GM12801 (cell line): ENCODE results near the gene AHNAK2.

Experiments used
- TF ChIP-seq, protein P1 (sequence below): IDR thresholded peaks from one replicate; pipeline ENCODE4 v1.5.1; 2011; ENCODE audit warnings: control low read depth; ENCODE audit not compliant: insufficient read length; ENCODE audit errors: extremely low read depth

The AHNAK2 gene

DNA sequence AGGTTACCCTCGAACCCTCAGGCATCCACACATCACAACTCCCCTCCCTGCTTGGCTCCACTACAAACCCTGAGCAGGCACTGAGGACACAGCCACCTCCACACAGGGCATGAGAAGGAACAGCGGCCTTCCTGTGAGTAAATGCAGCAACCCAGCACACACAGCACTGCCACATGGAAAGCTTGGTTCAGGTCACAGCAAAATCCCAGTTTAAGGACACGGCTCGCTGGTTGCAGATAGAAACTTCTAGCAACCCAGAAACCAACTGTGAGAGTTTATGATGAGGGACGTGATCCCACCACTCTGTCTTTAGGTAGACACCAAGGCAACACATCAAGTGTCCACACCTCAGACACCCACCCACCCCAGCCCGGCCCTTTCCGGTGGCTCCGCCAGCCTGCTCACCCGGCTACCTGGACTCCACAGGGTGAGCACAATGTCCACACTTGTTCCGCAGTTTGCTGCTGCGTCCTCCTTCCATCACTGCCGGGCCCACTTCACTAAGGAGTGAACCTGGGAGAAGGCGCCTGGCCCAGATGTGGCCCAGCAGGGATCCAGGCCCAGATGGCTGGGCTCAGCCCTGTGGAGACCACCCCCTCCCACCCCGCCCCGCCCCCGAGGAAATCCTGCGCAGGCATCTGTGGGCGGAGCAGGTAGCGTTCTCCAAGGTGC is 29.6 kb upstream of the AHNAK2 start:
- TF ChIP-seq, protein P1, sequence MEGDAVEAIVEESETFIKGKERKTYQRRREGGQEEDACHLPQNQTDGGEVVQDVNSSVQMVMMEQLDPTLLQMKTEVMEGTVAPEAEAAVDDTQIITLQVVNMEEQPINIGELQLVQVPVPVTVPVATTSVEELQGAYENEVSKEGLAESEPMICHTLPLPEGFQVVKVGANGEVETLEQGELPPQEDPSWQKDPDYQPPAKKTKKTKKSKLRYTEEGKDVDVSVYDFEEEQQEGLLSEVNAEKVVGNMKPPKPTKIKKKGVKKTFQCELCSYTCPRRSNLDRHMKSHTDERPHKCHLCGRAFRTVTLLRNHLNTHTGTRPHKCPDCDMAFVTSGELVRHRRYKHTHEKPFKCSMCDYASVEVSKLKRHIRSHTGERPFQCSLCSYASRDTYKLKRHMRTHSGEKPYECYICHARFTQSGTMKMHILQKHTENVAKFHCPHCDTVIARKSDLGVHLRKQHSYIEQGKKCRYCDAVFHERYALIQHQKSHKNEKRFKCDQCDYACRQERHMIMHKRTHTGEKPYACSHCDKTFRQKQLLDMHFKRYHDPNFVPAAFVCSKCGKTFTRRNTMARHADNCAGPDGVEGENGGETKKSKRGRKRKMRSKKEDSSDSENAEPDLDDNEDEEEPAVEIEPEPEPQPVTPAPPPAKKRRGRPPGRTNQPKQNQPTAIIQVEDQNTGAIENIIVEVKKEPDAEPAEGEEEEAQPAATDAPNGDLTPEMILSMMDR, result no peak

DNA sequence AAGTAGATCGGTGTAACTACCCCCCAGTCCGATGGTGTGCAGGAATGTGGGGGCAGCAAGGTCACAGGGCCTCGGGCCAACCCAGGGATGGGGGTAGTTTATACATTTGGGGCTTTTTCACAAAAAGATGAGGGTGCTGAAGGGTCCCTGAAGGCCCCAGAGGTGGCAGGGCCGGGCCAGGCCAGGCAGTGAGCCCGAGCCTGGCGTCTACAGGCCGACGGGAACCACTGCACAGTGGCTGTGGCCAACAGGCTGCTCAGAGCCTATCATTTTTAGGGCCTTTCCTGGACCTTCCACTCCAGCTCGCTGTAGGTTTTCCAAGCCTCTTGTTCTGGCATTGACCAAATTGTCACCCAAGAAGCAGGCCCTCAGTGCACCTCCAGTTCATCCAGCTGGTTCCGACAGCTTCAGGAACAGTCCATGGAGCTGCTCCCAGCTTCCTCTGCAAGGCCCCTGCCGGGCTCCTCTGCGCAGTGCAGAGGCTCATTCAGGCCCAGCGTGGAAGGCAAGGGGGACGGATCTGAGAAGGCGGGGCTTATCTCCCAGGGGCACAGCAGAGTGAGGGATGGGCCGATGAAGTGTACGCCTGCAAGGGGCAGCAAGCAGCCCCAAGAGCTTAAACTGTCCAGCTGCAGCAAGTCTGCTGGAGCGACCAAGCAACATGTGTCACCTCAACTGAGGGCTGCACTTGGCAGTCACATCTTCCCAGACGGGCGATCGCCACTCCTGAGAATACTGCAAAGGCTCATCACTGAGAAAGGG is 28.8 kb upstream of the AHNAK2 start:
- TF ChIP-seq, protein P1, result no peak

DNA sequence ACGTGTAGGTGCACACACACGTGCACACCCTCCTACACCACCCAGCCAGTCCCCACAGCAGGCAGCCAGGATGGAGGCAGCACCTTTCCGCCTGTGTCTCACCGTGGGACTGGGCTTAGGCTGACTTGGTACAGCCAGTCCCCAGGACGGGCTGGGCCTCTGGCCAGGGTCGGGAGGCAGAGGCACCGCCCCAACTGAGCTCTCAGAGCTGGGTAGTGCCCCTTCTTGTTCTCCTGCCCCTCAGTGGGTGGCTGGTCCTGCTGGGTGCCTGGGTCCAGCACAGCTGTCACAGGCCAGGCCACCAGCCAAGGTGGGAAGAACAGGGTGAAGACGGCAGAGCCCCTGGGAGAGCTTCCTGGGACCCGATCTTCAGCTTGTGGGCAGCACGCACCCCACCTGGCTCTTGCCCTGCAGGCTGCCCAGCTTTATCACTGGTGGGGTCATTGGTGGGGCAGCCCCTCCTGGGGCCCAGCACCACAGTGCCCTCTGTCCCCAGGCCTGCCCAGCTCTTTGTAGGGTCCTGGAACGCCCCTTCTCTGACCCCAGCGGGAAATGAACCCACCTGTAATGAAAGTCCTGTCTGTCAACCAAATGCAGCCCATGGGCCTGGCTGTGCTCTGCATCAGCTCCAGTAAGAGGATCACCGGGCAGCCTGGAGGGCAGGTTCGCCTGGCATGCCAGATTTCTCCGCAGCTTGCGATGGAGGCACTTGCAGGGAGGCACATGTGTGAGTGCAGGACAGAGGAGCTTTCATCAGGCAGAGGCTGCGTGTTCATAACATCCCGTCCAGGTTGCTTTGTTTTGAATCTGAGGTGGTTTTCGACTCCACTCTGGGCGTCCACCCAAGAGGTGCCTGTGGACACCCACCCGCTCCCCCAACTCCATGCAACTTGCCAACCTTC is 28.0 kb upstream of the AHNAK2 start:
- TF ChIP-seq, protein P1, result no peak

DNA sequence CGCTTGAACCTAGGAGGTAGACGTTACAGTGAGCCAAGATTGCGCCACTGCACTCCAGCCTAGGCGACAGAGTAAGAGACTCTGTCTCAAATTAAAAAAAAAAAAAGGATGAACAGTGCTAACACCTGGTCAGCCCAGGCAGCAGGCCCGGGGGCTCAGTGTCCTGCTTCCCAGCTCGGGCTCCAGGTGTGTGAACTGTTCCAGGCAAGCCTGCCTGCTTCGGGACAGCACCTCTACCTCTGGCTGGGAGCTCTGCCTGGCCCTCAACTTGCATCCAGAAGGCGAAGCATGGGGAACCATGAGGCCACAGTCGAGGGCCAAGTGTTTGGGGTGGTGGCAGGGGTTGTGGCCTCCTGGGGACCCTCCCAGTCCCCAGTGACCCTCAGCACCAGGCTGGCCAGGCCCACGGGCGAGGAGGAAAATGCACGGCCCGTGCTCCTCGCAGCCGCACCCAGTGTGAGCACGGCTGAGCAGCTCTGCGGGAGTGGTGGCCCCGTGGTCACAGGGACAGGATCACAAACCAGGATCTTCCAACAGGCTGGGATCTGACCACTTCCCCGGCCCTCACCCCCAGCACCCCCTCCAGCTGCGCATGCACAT is 27.3 kb upstream of the AHNAK2 start:
- TF ChIP-seq, protein P1, result no peak

DNA sequence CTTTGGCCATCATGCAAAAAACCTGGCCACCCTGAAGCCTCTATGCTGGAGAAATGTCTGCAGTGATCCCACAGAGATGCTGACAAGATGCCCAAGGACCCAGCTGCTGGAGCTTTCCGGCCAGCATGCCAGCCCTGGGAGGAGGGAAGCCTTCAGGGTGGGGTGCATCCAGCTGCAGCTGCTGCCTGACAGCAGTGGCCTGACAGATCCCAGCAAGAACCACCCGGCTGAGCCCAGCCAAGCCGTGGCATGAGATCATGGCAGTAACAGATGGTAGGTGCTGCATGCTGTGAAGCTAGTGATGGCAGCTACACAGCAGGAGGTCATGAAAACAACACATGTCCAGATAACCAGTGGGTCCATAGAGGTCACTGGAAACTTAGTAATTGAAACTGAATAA is 21.2 kb upstream of the AHNAK2 start:
- TF ChIP-seq, protein P1, result no peak

DNA sequence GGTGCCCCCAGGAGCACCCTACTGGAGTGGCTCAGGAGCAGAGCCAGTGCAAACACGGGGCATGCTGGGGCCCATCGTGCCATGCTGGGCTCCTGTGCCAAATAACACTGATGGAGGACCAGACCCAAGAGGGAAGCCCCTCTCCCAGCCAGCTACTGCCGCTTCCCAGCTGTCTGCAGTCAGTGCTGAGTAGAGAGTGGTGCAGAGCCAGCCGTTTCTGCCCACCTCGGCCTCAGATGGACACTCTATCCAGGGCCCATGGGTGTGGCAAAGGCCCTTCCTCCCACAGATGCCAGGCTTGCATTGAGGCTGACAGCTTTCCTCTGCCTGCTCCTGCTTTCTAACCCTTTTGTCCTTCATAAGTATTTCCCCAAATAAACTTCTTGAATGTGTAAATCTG is 20.6 kb upstream of the AHNAK2 start:
- TF ChIP-seq, protein P1, result no peak

DNA sequence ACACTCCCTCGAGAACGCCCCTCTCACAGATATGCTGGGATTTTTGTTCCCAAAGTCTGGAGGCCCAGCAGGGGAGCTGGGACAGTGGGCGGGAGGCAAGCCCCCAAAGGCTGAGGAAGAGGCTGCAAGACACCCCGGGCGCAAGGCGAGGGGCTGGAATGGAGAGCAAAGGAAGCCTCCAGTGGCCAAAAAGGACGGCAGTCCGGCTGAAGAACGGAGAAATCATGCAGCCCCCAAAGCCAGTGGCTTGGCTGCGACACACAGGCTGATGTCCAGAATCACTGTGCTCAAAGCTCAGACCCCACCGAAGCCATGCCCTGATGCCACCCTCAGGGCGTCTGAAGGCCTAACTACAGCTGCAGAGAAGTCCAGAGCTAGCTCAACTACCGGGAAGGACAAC is 18.3 kb upstream of the AHNAK2 start:
- TF ChIP-seq, protein P1, result no peak
